ENCODE results near the gene DPP6. TPM values are rescaled to one million over a fixed set of nuclear protein-coding genes. Genes with fewer than 3 reads are reported as not detected.

Gene DPP6
- total and polyA plus RNA-seq, 2 experiments from 2014 or later = not detected

DNA sequence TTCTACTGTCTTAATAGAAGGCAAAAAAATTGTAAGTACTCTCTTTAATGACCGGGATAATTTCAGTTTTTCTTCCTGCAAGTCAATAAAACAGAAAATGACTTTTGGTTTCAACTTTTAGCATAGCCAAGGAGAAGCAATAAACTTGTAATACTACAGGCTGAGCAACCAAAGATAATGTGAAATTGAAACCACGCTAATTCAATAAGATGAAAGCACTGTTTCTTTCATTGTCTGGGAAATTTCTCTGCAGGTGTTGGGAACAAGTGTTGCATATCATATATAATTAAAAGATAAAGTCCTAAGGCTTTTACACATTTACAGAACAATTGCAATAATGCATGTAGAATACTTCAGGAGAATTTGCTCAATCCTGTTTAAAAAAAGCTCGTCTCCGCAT is 488.4 kb downstream of the DPP6 start:
- H3K9me3 Mint-ChIP-seq = no peaks in the 10 kb centered on the region
- H3K27ac Mint-ChIP-seq = no peak overlapping the region
- H3K9me2 ChIP-seq (ENCODE audit: insufficient read depth) = no peaks in the 10 kb centered on the region
- H3F3A ChIP-seq (replicated peaks; ENCODE audit: low read depth) = no peaks in the 10 kb centered on the region
- no peaks in the 10 kb centered on the region for H3K4me1 ChIP-seq (ENCODE audit: insufficient read depth)
- H3K4me2 ChIP-seq = no peak overlapping the region
- no peak overlapping the region for H3K4me3 Mint-ChIP-seq
- DNase-seq (ENCODE audit: low spot score) (no peak), ATAC-seq (no peak)
- peaks cover 6% of the 10 kb centered on the region; the same call in 2 of the 3 replicates for H3K4me1 Mint-ChIP-seq
- H3K79me2 ChIP-seq (replicated peaks; ENCODE audit: insufficient read depth) = no peaks in the 10 kb centered on the region
- TF ChIP-seq NANOG (IDR thresholded peaks at IDR 0.05; ENCODE audit: borderline replicate concordance) (no peak), ZNF331 (CRISPR knock-in tag; IDR thresholded peaks at IDR 0.05; ENCODE audit: low read depth) (no peak), JUNB (IDR thresholded peaks at IDR 0.05; ENCODE audit: unreplicated experiment) (no peak), STAT1 (IDR thresholded peaks at IDR 0.05; ENCODE audit: unreplicated experiment) (no peak), ZNF114 (CRISPR knock-in tag; IDR thresholded peaks at IDR 0.05) (no peak), EZH2 (IDR thresholded peaks at IDR 0.05; ENCODE audit: low read depth, unreplicated experiment) (no peak), EZH2phosphoT487 (IDR thresholded peaks at IDR 0.05; ENCODE audit: unreplicated experiment) (no peak), CREB1 (CRISPR knock-in tag; IDR thresholded peaks at IDR 0.05; ENCODE audit: low read depth) (no peak), ETS1 (IDR thresholded peaks at IDR 0.05) (no peak), POLR2AphosphoS5 (IDR thresholded peaks at IDR 0.05; ENCODE audit: low read depth) (no peak), ZNF462 (CRISPR knock-in tag; IDR thresholded peaks at IDR 0.05) (no peak)
- TF ChIP-seq, protein P1, sequence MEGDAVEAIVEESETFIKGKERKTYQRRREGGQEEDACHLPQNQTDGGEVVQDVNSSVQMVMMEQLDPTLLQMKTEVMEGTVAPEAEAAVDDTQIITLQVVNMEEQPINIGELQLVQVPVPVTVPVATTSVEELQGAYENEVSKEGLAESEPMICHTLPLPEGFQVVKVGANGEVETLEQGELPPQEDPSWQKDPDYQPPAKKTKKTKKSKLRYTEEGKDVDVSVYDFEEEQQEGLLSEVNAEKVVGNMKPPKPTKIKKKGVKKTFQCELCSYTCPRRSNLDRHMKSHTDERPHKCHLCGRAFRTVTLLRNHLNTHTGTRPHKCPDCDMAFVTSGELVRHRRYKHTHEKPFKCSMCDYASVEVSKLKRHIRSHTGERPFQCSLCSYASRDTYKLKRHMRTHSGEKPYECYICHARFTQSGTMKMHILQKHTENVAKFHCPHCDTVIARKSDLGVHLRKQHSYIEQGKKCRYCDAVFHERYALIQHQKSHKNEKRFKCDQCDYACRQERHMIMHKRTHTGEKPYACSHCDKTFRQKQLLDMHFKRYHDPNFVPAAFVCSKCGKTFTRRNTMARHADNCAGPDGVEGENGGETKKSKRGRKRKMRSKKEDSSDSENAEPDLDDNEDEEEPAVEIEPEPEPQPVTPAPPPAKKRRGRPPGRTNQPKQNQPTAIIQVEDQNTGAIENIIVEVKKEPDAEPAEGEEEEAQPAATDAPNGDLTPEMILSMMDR (conservative IDR thresholded peaks at IDR 0.05; ENCODE audit: low read depth in 2 of 2) = no peak
- TF ChIP-seq, protein P2, sequence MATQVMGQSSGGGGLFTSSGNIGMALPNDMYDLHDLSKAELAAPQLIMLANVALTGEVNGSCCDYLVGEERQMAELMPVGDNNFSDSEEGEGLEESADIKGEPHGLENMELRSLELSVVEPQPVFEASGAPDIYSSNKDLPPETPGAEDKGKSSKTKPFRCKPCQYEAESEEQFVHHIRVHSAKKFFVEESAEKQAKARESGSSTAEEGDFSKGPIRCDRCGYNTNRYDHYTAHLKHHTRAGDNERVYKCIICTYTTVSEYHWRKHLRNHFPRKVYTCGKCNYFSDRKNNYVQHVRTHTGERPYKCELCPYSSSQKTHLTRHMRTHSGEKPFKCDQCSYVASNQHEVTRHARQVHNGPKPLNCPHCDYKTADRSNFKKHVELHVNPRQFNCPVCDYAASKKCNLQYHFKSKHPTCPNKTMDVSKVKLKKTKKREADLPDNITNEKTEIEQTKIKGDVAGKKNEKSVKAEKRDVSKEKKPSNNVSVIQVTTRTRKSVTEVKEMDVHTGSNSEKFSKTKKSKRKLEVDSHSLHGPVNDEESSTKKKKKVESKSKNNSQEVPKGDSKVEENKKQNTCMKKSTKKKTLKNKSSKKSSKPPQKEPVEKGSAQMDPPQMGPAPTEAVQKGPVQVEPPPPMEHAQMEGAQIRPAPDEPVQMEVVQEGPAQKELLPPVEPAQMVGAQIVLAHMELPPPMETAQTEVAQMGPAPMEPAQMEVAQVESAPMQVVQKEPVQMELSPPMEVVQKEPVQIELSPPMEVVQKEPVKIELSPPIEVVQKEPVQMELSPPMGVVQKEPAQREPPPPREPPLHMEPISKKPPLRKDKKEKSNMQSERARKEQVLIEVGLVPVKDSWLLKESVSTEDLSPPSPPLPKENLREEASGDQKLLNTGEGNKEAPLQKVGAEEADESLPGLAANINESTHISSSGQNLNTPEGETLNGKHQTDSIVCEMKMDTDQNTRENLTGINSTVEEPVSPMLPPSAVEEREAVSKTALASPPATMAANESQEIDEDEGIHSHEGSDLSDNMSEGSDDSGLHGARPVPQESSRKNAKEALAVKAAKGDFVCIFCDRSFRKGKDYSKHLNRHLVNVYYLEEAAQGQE (IDR thresholded peaks at IDR 0.05; ENCODE audit: unreplicated experiment) = no peak
- H3K27ac ChIP-seq (ENCODE audit: low read depth) = no peak overlapping the region
- H2AFZ ChIP-seq = no peak overlapping the region
- H3K36me3 Mint-ChIP-seq (ENCODE audit: low read depth) = no peaks in the 10 kb centered on the region
- no peaks in the 10 kb centered on the region for H3K27me3 ChIP-seq (ENCODE audit: insufficient read depth)
- H4K20me1 ChIP-seq (replicated peaks; ENCODE audit: insufficient read depth) = no peaks in the 10 kb centered on the region
- peaks cover 9% of the 10 kb centered on the region for H3K36me3 ChIP-seq (ENCODE audit: insufficient read depth)
- no peaks in the 10 kb centered on the region for H3K27me3 Mint-ChIP-seq (ENCODE audit: insufficient read depth, low read depth, poor library complexity)
- H3K4me3 ChIP-seq = no peak overlapping the region
